H1 (cell line): ENCODE results near the gene CIROP. TPM values are rescaled to one million over a fixed set of nuclear protein-coding genes. Genes with fewer than 3 reads are reported as not detected.

Experiments
- CBX5 ChIP-seq: fragments of 300-800, 300-1000 bp; sonication (generic); IDR thresholded peaks from 2 replicates; pipeline ENCODE4 v1.7.1; 2016; ENCODE audit warnings: antibody characterized with exemption, low read length, low read depth
- polyA plus RNA-seq, 7 experiments: library from polyadenylated mRNA; depleted of rRNA in 3 of 7; stranded (reverse) in 5 of 7; unstranded in 2 of 7; fragments of >200 nt in 5 of 7; fragments of 200-250 nt in 2 of 7; gene quantifications; 1 replicate in 5 of 7; 2 replicates in 1 of 7; 4 replicates in 1 of 7; pipeline versions ENCODE4 v1.2.1 to v1.2.3, GENCODE V29; 2011 to 2013; ENCODE audit warnings: missing spikeins in 2 of 7, mixed read lengths in 2 of 7
- total RNA-seq: library from RNA; stranded (reverse); fragmentation: NEBNext Ultra II Directional; extraction: Animal tissue kit (Norgen Biotek cat#: 25700); gene quantifications from 2 replicates; pipeline ENCODE4 v1.2.1, GENCODE V29; 2021
- TF ChIP-seq, protein P1 (sequence below): IDR thresholded peaks from 2 replicates; pipeline ENCODE4 v1.6.1; 2012; ENCODE audit warnings: inconsistent platforms

The CIROP gene
- total and polyA plus RNA-seq, 2 of the 8 experiments (the other 6 are each of a cell fraction or from before 2014, with no cell fraction given) = 0.06 TPM; not detected in 1

DNA sequence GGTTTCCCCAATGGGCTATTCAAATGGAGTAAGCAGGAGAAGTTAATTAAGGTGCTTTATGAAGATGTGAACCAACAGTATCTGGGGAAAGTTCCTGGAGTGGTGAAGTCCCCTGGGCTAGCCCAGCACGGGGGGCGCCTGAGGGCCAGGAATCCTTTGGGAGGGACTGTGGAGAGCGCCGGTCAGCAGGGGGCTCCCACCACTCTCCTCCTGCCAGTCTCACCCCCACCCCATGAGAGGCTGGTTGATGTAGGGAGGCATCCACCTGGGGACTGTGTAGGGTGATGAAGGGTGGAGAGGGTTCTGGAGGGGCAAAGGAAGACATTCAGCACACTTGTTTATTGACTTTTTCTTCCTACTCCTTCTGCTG lies 9.9 kb upstream of the CIROP start (continued):
- TF ChIP-seq, protein P1, sequence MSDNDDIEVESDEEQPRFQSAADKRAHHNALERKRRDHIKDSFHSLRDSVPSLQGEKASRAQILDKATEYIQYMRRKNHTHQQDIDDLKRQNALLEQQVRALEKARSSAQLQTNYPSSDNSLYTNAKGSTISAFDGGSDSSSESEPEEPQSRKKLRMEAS = no peak
- no peak for TF ChIP-seq CBX5
